T-helper 17 cell (primary cell): ENCODE measurements around the gene TBL2. TPM values are rescaled to one million over a fixed set of nuclear protein-coding genes. Genes with fewer than 3 reads are reported as not detected.
"Not testable (repeated sequence)": the region's sequence is repeated elsewhere in the genome, so short reads cannot be mapped to it uniquely, and the experiment has no call there.

Experiments used
- ATAC-seq: fragments of 150-1000 bp; cut with Tn5 transposase; 2 replicates; pipeline ENCODE4 v1.10.0; 2021; ENCODE audit warnings: mild to moderate bottlenecking, moderate library complexity
- DNase-seq, 3 donors: peaks; one replicate each; pipeline versions ENCODE4 v3.0.0 to v3.0.0-alpha.2; 2020 to 2021
- H3K9me3 ChIP-seq: one replicate; pipeline ENCODE4 v1.7.0; 2013; ENCODE audit warnings: low read length, mild to moderate bottlenecking; ENCODE audit not compliant: control insufficient read depth, poor library complexity, severe bottlenecking
- H3K27ac Mint-ChIP-seq: one replicate; pipeline ENCODE4 v1.8.0; 2022; ENCODE audit warnings: mild to moderate bottlenecking, moderate library complexity, mixed read lengths
- H3K27me3 Mint-ChIP-seq: one replicate; pipeline ENCODE4 v1.8.0; 2022; ENCODE audit warnings: mixed read lengths
- H3K36me3 Mint-ChIP-seq: one replicate; pipeline ENCODE4 v1.8.0; 2022; ENCODE audit warnings: low read depth, mixed read lengths
- H3K4me1 Mint-ChIP-seq: one replicate; pipeline ENCODE4 v1.8.0; 2022; ENCODE audit warnings: mild to moderate bottlenecking, mixed read lengths
- H3K4me3 Mint-ChIP-seq: one replicate; pipeline ENCODE4 v1.8.0; 2022; ENCODE audit warnings: mild to moderate bottlenecking, moderate library complexity, mixed read lengths
- total RNA-seq, 4 donors: library from RNA in 2 of 4; stranded (reverse) in 2 of 4; gene quantifications; one replicate each; pipeline ENCODE4 v1.2.3 and lab custom pipeline; 2022 to 2026

The TBL2 gene
- total RNA-seq, 2 donors from 2014 or later = 15.3 to 22.9 TPM

- Mint-ChIP-seq H3K36me3 (peaks cover 2% of the 10 kb centered on the region), H3K27me3 (no peaks in the 10 kb centered on the region), H3K27ac (peak overlapping the region; percentile 75), H3K4me1 (peaks cover 27% of the 10 kb centered on the region), H3K4me3 (peak overlapping the region; percentile 78)
- ATAC-seq (no peak), DNase-seq (no peak)
- no peaks in the 10 kb centered on the region for H3K9me3 ChIP-seq
Observed at GRCh38 chr7:73526896-73527821, 51.2 kb downstream of the TBL2 start.

GRCh38 chr7:73526158-73526494 is 52.3 kb downstream of the TBL2 start:
- not testable (repeated sequence) for H3K27ac Mint-ChIP-seq, DNase-seq, H3K36me3 Mint-ChIP-seq, ATAC-seq, H3K27me3 Mint-ChIP-seq, H3K9me3 ChIP-seq
- peaks cover 30% of the 10 kb centered on the region for H3K4me1 Mint-ChIP-seq
- H3K4me3 Mint-ChIP-seq = peak overlapping the region; percentile 75

GRCh38 chr7:73522105-73522872 is 56.1 kb downstream of the TBL2 start, which contains the start of gene BAZ1B:
Gene BAZ1B, minus strand, starts transcription at chr7:73522293. Its CDS starts 360 bp downstream, at chr7:73521933.
- ATAC-seq (peak; percentile 95), DNase-seq (peak; percentile 93 to 94 (median 94))
- no peaks in the 10 kb centered on the region for H3K27me3 Mint-ChIP-seq
- H3K27ac Mint-ChIP-seq = peak within 1 kb of the TSS; percentile 95
- H3K9me3 ChIP-seq = no peaks in the 10 kb centered on the region
- H3K36me3 Mint-ChIP-seq = peaks cover 4% of the 10 kb centered on the region
- H3K4me1 Mint-ChIP-seq = peaks cover 52% of the 10 kb centered on the region
- peak within 1 kb of the TSS; percentile 94 for H3K4me3 Mint-ChIP-seq

- peaks cover 4% of the 10 kb centered on the region for H3K36me3 Mint-ChIP-seq
- H3K4me3 Mint-ChIP-seq = peak overlapping the region; percentile 94
- ATAC-seq (peak; percentile 41), DNase-seq (peak in 1 of 3 donors; percentile 25)
- H3K27ac Mint-ChIP-seq = peak overlapping the region; percentile 95
- H3K27me3 Mint-ChIP-seq = no peaks in the 10 kb centered on the region
- H3K9me3 ChIP-seq = no peaks in the 10 kb centered on the region
- peaks cover 51% of the 10 kb centered on the region for H3K4me1 Mint-ChIP-seq
Observed at GRCh38 chr7:73521636-73522104, 56.7 kb downstream of the TBL2 start.

GRCh38 chr7:73520673-73521635 is 57.4 kb downstream of the TBL2 start:
- H3K36me3 Mint-ChIP-seq = peaks cover 4% of the 10 kb centered on the region
- ATAC-seq (no peak), DNase-seq (no peak)

GRCh38 chr7:73519867-73520672 is 58.3 kb downstream of the TBL2 start:
- ATAC-seq = no peak
- Mint-ChIP-seq H3K36me3 (peaks cover 4% of the 10 kb centered on the region), H3K4me3 (peak overlapping the region; percentile 89), H3K27ac (peak overlapping the region; percentile 94), H3K4me1 (peaks cover 47% of the 10 kb centered on the region), H3K27me3 (no peaks in the 10 kb centered on the region)
- H3K9me3 ChIP-seq = no peaks in the 10 kb centered on the region
- DNase-seq = peak in 1 of 3 donors; percentile 12

More at GRCh38 chr7:73520673-73521635, 57.4 kb downstream of the TBL2 start:
- no peaks in the 10 kb centered on the region for H3K9me3 ChIP-seq
- peak overlapping the region; percentile 89 for H3K4me3 Mint-ChIP-seq
- H3K27me3 Mint-ChIP-seq = no peaks in the 10 kb centered on the region
- peak overlapping the region; percentile 94 for H3K27ac Mint-ChIP-seq
- peaks cover 51% of the 10 kb centered on the region for H3K4me1 Mint-ChIP-seq

GRCh38 chr7:73518470-73518869 is 59.9 kb downstream of the TBL2 start:
- Mint-ChIP-seq H3K4me1 (peaks cover 46% of the 10 kb centered on the region), H3K27ac (peak overlapping the region; percentile 94), H3K27me3 (no peaks in the 10 kb centered on the region), H3K4me3 (peak overlapping the region; percentile 75), H3K36me3 (peaks cover 4% of the 10 kb centered on the region)
- DNase-seq = no peak
- H3K9me3 ChIP-seq = no peaks in the 10 kb centered on the region
- ATAC-seq = no peak

Other genes starting within 250 kb of the TBL2 start
- not detected for gene FZD9, start 144.8 kb downstream of the TBL2 start, total RNA-seq
- 10 to 100 TPM; 51.2 to 52.6 TPM for gene BAZ1B, start 56.3 kb downstream of the TBL2 start, total RNA-seq
- gene BCL7B, start 20.9 kb downstream of the TBL2 start, total RNA-seq = 100 to 1,000 TPM; 112 to 116 TPM
- gene MLXIPL, start 45.9 kb upstream of the TBL2 start, total RNA-seq = not detected
- gene VPS37D, start 89.3 kb upstream of the TBL2 start, total RNA-seq = under 1 TPM in 1 of 2 donors, not detected in 1; 0.76 TPM
- gene DNAJC30, start 104.9 kb upstream of the TBL2 start, total RNA-seq = 10 to 100 TPM; 10.6 to 11.5 TPM
- 10 to 100 TPM; 96.0 to 98.0 TPM for gene BUD23, start 105.0 kb upstream of the TBL2 start, total RNA-seq
- gene STX1A, start 141.1 kb upstream of the TBL2 start, total RNA-seq = 10 to 100 TPM; 18.4 to 21.2 TPM
- gene ABHD11, start 160.2 kb upstream of the TBL2 start, total RNA-seq = 10 to 100 TPM; 14.0 to 15.1 TPM
- gene CLDN3, start 191.7 kb upstream of the TBL2 start, total RNA-seq = not detected